Right lobe of liver (tissue), 4 donors: ENCODE measurements around the gene PLD5.
"Not testable (repeated sequence)": the region's sequence is repeated elsewhere in the genome, so short reads cannot be mapped to it uniquely, and the experiment has no call there.

Experiments used
- POLR2A ChIP-seq: fragments of 450-650 bp; IDR thresholded peaks from one replicate; pipeline ENCODE4 v1.6.1; 2017; ENCODE audit warnings: antibody characterized with exemption, mild to moderate bottlenecking
- TF ChIP-seq, protein P1 (sequence below), 4 donors: fragments of 200-600 bp in 3 of 4; fragments of 450-650 bp in 1 of 4; IDR thresholded peaks; one replicate each; pipeline versions ENCODE4 v1.5.1 to v1.8.0; 2016 to 2022; ENCODE audit warnings: antibody characterized with exemption in 4 of 4, mild to moderate bottlenecking in 2 of 4
- donor health status: DM: no; HTN: no; CAD: no.
- donor health status: DM: no; HTN: no; CAD: no.
- donor health status: DM: no; HTN: yes; CAD: no.

DNA sequence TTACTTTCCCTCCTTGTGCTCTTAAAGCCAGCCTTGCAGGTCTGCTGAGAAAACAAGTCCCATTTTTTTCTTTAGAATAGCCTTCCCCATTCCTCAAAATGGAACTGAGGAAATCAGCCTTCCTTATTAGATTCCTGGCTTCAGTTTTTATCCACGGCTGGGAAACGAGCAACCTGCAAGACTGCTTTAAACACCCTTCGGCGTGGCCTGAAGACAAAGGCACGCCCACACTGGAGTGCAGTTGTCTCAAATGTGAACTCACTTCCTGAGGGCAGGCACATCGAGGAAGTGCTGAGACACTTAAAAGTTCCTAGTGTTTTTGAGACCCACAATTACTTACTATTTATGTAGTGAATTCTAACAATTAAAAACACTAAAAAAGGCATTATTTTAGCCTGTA lies 148.4 kb downstream of the PLD5 start:
- TF ChIP-seq, protein P1, sequence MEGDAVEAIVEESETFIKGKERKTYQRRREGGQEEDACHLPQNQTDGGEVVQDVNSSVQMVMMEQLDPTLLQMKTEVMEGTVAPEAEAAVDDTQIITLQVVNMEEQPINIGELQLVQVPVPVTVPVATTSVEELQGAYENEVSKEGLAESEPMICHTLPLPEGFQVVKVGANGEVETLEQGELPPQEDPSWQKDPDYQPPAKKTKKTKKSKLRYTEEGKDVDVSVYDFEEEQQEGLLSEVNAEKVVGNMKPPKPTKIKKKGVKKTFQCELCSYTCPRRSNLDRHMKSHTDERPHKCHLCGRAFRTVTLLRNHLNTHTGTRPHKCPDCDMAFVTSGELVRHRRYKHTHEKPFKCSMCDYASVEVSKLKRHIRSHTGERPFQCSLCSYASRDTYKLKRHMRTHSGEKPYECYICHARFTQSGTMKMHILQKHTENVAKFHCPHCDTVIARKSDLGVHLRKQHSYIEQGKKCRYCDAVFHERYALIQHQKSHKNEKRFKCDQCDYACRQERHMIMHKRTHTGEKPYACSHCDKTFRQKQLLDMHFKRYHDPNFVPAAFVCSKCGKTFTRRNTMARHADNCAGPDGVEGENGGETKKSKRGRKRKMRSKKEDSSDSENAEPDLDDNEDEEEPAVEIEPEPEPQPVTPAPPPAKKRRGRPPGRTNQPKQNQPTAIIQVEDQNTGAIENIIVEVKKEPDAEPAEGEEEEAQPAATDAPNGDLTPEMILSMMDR (IDR thresholded peaks at IDR 0.05): not testable (repeated sequence)
- not testable (repeated sequence) for TF ChIP-seq POLR2A
